Heart right ventricle (tissue), 16 donors: ENCODE measurements around the gene BLVRB. TPM values are rescaled to one million over a fixed set of nuclear protein-coding genes. Genes with fewer than 3 reads are reported as not detected.

Experiments
- ATAC-seq, 8 donors: fragments of 200-7000 bp; cut with Tn5 transposase; one replicate each; pipeline ENCODE4 v1.9.1; 2020; ENCODE audit warnings: mild to moderate bottlenecking in 8 of 8, moderate library complexity in 8 of 8, moderate number of reproducible peaks in 1 of 8
- DNase-seq, 2 donors: peaks; one replicate each; pipeline ENCODE4 v3.0.0-alpha.2; 2020
- H3K27ac ChIP-seq, 10 donors: fragments of 200-600 bp; sonication (generic) in 2 of 10; one replicate each; pipeline versions ENCODE4 v1.5.0 to v1.8.0; 2020 to 2022; ENCODE audit warnings: mild to moderate bottlenecking in 3 of 10
- H3K27me3 ChIP-seq, 7 donors: fragments of 200-600 bp; one replicate each; pipeline ENCODE4 v1.8.0; 2021 to 2022; ENCODE audit warnings: mild to moderate bottlenecking in 2 of 7
- H3K36me3 ChIP-seq, 9 donors: fragments of 200-600 bp; sonication (generic) in 1 of 9; one replicate each; pipeline versions ENCODE4 v1.5.0 to v1.8.0; 2020 to 2022; ENCODE audit warnings: mild to moderate bottlenecking in 2 of 9
- H3K4me1 ChIP-seq, 9 donors: fragments of 200-600 bp; sonication (generic) in 1 of 9; one replicate each; pipeline versions ENCODE4 v1.5.0 to v1.8.0; 2020 to 2022; ENCODE audit warnings: mild to moderate bottlenecking in 4 of 9
- H3K4me3 ChIP-seq, 10 donors: fragments of 200-600 bp; sonication (generic) in 2 of 10; one replicate each; pipeline versions ENCODE4 v1.5.0 to v1.8.0; 2020 to 2022; ENCODE audit warnings: mild to moderate bottlenecking in 7 of 10, moderate library complexity in 2 of 10
- H3K9me3 ChIP-seq, 11 donors: fragments of 200-600 bp in 10 of 11; sonication (generic) in 2 of 11; one replicate each; pipeline versions ENCODE4 v1.5.0 to v1.8.0; 2013 to 2022; ENCODE audit warnings: mild to moderate bottlenecking in 2 of 11, control low read depth in 1 of 11, moderate library complexity in 1 of 11
- WGBS, 2 donors: extraction: QIAGEN DNeasy Blood & Tissue Kit; methylation state at CpG; one replicate each; pipeline ENCODE4 v1.1.7; 2013; ENCODE audit warnings: inconsistent platforms in 1 of 2; 5-methylcytosine and 5-hydroxymethylcytosine counted together
- intact Hi-C, 10 donors: fragments of 100-400 bp; cut with DNase I; formaldehyde crosslinking; loops; one replicate each; pipeline versions ENCODE4 v1.11.1 to v1.14.2; 2022
- long read RNA-seq, 3 donors: library from polyadenylated mRNA; unstranded; transcript quantifications; one replicate each; pipeline ENCODE4 v2.0.0, GENCODE V29; 2020 to 2021
- polyA plus RNA-seq, 2 donors: library from polyadenylated mRNA; stranded (reverse); fragments of 200-250 nt; gene quantifications; one replicate each; pipeline ENCODE4 v1.2.3, GENCODE V29; 2013
- total RNA-seq, 10 donors: library from RNA; stranded (reverse); fragmentation: NEBNext Ultra II Directional in 3 of 10; extraction: Animal tissue kit (Norgen Biotek cat#: 25700) in 3 of 10; gene quantifications; one replicate each; pipeline versions ENCODE4 v1.2.1 to v1.2.4, GENCODE V29; 2021 to 2023
- TF ChIP-seq, protein P1 (sequence below), 9 donors: fragments of 200-600 bp; sonication (generic) in 2 of 9; IDR thresholded peaks; one replicate each; pipeline versions ENCODE4 v1.5.0 to v1.8.0; 2021 to 2022; ENCODE audit warnings: antibody characterized with exemption in 9 of 9, mild to moderate bottlenecking in 5 of 9, moderate library complexity in 1 of 9
- donor health status: Arrhythmogenic right ventricular cardiomyopathy.
- donor health status: ischemic (EF 13 %, LVEDD 7.1; RV severe dilation, severe dysfunction).
- donor health status: healthy with polysubstance abuse.
- donor health status: DM: no; HTN: yes; CAD: no.
- donor health status: DM: no; HTN: no; CAD: no.
- donor health status: ischemic (EF 25% LVEDD 6.9; RV normal size, moderate dysfunction).
- donor health status: ischemic (EF 25% LVEDD 5.7; RV mildly dilated, moderate dysfunction).
- donor health status: healthy.
- donor health status: DM: yes; HTN: yes; CAD: no.
- donor health status: Ischemic cardiomyopathy.
- donor health status: ischemic (EF 35%, LVEDD 5.7; RV mildly dilated, moderate dysfunction).
- donor health status: nonischemic (EF 11% LVEDD 7.7; RV severe dilation, severe dysfunction).
- donor health status: DM: yes; HTN: yes; CAD: no.
- donor health status: PGD.
- donor health status: ischemic (EF 29% LVEDD 5.4; RV normal size, mild dysfunction).
- donor health status: nonischemic (EF 23%, LVEDD 6.1; RV moderate dilation, normal function).

BLVRB gene
- total RNA-seq (100 to 1,000 TPM in 3 of 10 donors, 10 to 100 TPM in 7; 70.9 to 144 (median 91.4) TPM), polyA plus RNA-seq (100 to 1,000 TPM in 1 of 2 donors, 10 to 100 TPM in 1; 95.8 to 213 TPM)
- long read RNA-seq, donor 1, transcript BLVRB-201 (5 exons, 873 nt), result major isoform, 73 of 81 reads
- long read RNA-seq, donor 1, partial matches to known transcripts, result 1 of 81 reads
- long read RNA-seq, donor 1, other reads (novel, unspliced or antisense), result 6 of 81 reads
- long read RNA-seq, donor 2, transcript BLVRB-201 (5 exons, 873 nt), result major isoform, 80 of 91 reads
- long read RNA-seq, donor 2, partial matches to known transcripts, result 1 of 91 reads
- long read RNA-seq, donor 2, other reads (novel, unspliced or antisense), result 9 of 91 reads
- long read RNA-seq, donor 3, transcript BLVRB-201 (5 exons, 873 nt), result major isoform, 25 of 25 reads
- long read RNA-seq, donor 3, partial matches to known transcripts, result 0 of 25 reads
- long read RNA-seq, donor 3, other reads (novel, unspliced or antisense), result 0 of 25 reads

DNA sequence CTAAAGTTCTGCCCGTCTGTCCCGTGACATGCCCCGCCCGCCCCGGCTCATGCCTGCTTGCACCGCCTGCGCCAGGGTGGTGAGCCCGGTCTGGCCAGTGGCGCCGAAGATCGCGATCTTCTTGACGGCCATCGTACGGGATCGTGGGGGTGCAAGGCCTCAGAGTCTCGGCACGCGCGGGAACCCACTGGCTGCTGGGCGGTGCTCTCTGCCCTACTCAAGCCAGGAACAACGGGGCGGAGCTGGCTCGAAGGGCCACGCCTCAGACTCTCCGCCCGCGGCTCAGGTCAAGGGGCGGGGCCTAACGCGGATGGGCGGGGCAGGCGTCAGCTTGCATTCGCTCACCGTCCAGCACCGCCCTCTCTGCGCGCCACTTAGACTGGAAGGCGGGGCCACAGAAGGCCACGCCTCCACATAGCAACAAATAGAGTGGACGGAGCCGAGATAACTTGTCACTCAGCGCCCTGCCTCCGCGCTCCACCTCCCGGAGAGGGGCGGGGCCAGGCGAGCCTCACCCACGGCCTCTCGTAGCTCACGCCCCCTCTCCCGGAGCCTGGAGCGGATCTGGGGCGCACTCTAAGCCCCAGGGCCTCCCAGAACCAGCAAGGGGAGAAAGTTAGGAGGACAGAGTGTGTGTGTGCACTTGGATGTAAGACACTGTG lies at the start of gene BLVRB:
Gene BLVRB (minus strand): TSS at position 189 of the 662 bp plus-strand sequence. CDS start 57 bp downstream, at position 132.
- WGBS, 2 donors, result 0 to 1% methylated on average over 54 of the region's 54 CpGs
- no peaks in the 10 kb centered on the region for H3K9me3 ChIP-seq
- peak within 1 kb of the TSS; percentile 70 to 94 (median 86) for H3K27ac ChIP-seq
- intact Hi-C loops, result loop anchor here in 7 of 10 donors (1.0 to 10.0 kb wide), 12 partner anchors 21 to 169 kb away; partner anchors contain the start of genes SERTAD3 (in 2 of the 7) and LTBP4 (in 1 of the 7)
- peak within 1 kb of the TSS; percentile 49 to 97 (median 74) for H3K4me3 ChIP-seq
- DNase-seq (peak; percentile 99 to 100), ATAC-seq (peak; percentile 94 to 98 (median 97))
- peaks cover 6 to 50% (median 26%) of the 10 kb centered on the region in 9 donors for H3K4me1 ChIP-seq
- peaks cover 0 to 26% (median 0%) of the 10 kb centered on the region in 7 donors for H3K27me3 ChIP-seq
- no peaks in the 10 kb centered on the region for H3K36me3 ChIP-seq
- TF ChIP-seq, protein P1, sequence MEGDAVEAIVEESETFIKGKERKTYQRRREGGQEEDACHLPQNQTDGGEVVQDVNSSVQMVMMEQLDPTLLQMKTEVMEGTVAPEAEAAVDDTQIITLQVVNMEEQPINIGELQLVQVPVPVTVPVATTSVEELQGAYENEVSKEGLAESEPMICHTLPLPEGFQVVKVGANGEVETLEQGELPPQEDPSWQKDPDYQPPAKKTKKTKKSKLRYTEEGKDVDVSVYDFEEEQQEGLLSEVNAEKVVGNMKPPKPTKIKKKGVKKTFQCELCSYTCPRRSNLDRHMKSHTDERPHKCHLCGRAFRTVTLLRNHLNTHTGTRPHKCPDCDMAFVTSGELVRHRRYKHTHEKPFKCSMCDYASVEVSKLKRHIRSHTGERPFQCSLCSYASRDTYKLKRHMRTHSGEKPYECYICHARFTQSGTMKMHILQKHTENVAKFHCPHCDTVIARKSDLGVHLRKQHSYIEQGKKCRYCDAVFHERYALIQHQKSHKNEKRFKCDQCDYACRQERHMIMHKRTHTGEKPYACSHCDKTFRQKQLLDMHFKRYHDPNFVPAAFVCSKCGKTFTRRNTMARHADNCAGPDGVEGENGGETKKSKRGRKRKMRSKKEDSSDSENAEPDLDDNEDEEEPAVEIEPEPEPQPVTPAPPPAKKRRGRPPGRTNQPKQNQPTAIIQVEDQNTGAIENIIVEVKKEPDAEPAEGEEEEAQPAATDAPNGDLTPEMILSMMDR (IDR thresholded peaks at IDR 0.05), result no peak

DNA sequence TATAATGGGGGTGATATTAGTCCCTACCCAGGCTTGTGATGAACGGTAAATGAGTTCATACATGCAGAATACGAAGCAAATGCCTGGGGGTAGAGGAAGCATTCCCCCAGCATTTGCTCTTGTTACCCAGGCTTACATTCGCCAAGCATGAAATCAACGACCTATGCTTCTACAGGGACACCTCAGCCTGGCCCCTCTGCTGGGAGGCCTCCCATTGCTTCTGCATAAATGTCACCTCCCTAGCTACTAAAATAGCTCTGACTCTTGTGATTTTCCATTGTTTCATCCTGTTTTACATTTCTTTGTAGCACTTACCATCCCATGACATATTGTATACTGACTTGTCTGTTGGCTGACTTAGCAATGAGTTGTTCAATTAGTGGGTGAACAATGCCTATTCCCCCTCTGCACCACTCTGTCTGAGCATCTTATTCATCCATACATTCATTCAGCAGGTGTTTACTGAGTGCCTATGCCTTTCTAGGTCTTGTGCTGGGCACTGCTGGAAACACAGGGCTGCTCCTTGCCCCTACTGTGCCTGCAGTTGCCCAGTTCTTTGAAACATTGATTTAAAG lies 48.3 kb upstream of the BLVRB start:
- no peaks in the 10 kb centered on the region for H3K36me3 ChIP-seq
- ATAC-seq (no peak), DNase-seq (no peak)
- WGBS, 2 donors, result 76 to 82% methylated on average over 4 of the region's 4 CpGs
- H3K27me3 ChIP-seq, result peaks cover 0 to 66% (median 37%) of the 10 kb centered on the region in 7 donors
- H3K9me3 ChIP-seq, result no peaks in the 10 kb centered on the region
- TF ChIP-seq, protein P1 (IDR thresholded peaks at IDR 0.05), result no peak
- intact Hi-C loops, result no loop called here
- peaks cover 0 to 8% (median 3%) of the 10 kb centered on the region in 9 donors for H3K4me1 ChIP-seq
- H3K4me3 ChIP-seq, result no peak overlapping the region
- H3K27ac ChIP-seq, result no peak overlapping the region

DNA sequence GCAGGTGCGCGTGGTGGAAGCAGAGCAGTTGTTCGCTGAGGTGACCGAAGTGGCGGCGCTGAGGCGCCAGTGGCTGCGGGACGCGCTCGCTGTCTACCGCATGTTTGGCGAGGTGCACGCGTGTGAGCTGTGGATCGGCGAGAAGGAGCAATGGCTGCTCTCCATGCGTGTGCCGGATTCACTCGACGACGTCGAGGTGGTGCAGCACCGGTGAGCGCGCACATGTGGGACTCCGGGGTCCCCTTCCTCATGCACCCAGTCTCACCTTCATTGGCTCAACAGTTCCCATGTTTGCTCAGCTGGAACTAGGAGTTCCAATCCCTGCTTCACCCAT lies 47.8 kb upstream of the BLVRB start:
- no peak overlapping the region for H3K27ac ChIP-seq
- intact Hi-C loops, result no loop called here
- no peak for DNase-seq
- TF ChIP-seq, protein P1 (IDR thresholded peaks at IDR 0.05), result no peak
- H3K9me3 ChIP-seq, result no peaks in the 10 kb centered on the region
- peaks cover 0 to 62% (median 33%) of the 10 kb centered on the region in 7 donors for H3K27me3 ChIP-seq
- no peak for ATAC-seq
- H3K4me3 ChIP-seq, result no peak overlapping the region
- no peaks in the 10 kb centered on the region for H3K36me3 ChIP-seq
- peaks cover 0 to 8% (median 3%) of the 10 kb centered on the region in 9 donors for H3K4me1 ChIP-seq
- 59 to 60% methylated on average over 27 of the region's 27 CpGs for WGBS, 2 donors
